ENCODE results near the gene TUBD1. TPM values are rescaled to one million over a fixed set of nuclear protein-coding genes. Genes with fewer than 3 reads are reported as not detected.
A peak's percentile ranks its signal among the peaks of the same experiment; 100 is the strongest.
"Not testable (repeated sequence)": the region's sequence is repeated elsewhere in the genome, so short reads cannot be mapped to it uniquely, and the experiment has no call there.

TUBD1 gene
- total RNA-seq, 1 experiment from 2014 or later: 16.1 TPM

DNA sequence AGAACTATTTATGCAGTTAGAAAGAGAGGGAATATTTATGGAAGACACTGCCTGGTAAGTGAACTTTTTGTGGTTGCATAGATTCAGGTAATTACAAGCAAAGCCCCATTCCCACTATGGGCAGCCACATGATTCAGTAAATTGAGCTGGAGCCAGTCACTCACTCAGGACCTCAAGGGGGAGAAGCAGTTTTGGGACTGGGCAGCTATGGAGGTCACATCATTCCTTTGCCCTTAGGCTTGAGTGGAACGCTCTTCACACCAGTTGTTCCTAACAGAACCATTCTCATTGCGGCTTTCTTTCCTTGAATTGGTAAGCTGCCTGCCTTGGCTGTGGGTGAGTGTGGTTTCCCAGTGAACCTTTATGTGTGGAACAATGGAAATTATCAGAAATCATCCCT lies 37.4 kb upstream of the TUBD1 start:
- DNase-seq (ENCODE audit: low spot score); H3K9me3 ChIP-seq (ENCODE audit: low read depth, low read length, poor library complexity, severe bottlenecking); H3K4me1 ChIP-seq (ENCODE audit: insufficient read depth, low read length, poor library complexity, severe bottlenecking); intact Hi-C loops (cut with micrococcal nuclease; ENCODE audit: unreplicated experiment); CTCF ChIA-PET; POLR2A ChIA-PET (ENCODE audit: low non-redundant PET); H3K27me3 ChIP-seq (replicated peaks; ENCODE audit: insufficient read depth, low read depth, low read length, poor library complexity); BruUV-seq (replicated peaks); H3K27ac ChIP-seq (ENCODE audit: low read depth, low read length, poor library complexity, severe bottlenecking); H3K4me3 ChIP-seq (ENCODE audit: low read depth, low read length, poor library complexity, severe bottlenecking): not testable (repeated sequence)
- peaks cover 35% of the 10 kb centered on the region for H3K36me3 ChIP-seq (ENCODE audit: insufficient read depth, low read length, poor library complexity, severe bottlenecking)

DNA sequence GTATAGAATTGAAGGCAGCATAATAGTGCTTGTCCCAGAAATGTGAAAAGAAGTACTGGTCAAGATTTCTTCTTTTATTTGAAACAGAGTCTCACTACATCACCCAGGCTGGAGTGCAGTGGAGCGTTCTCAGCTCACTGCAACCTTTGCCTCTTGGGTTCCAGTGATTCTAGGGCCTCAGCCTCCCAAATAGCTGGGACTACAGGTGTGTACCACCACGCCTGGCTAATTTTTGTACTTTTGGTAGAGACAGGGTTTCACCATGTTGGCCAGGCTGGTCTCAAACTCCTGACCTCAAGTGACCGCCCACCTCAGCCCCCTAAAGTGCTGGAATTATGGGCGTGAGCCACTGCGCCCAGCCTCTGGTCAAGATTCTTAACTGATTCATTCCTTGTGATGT lies 27.9 kb upstream of the TUBD1 start:
- H3K9me3 ChIP-seq (ENCODE audit: low read depth, low read length, poor library complexity, severe bottlenecking); BruUV-seq (replicated peaks); CTCF ChIA-PET; intact Hi-C loops (cut with micrococcal nuclease; ENCODE audit: unreplicated experiment); H3K27ac ChIP-seq (ENCODE audit: low read depth, low read length, poor library complexity, severe bottlenecking); DNase-seq (ENCODE audit: low spot score); H3K27me3 ChIP-seq (replicated peaks; ENCODE audit: insufficient read depth, low read depth, low read length, poor library complexity); H3K4me1 ChIP-seq (ENCODE audit: insufficient read depth, low read length, poor library complexity, severe bottlenecking); H3K4me3 ChIP-seq (ENCODE audit: low read depth, low read length, poor library complexity, severe bottlenecking): not testable (repeated sequence)
- POLR2A ChIA-PET (ENCODE audit: low non-redundant PET): interaction anchor here (0.6 kb wide), 1 partner anchor 28 kb away, joined by 3 read pairs; no protein-coding TSS in a partner anchor
- peaks cover 30% of the 10 kb centered on the region for H3K36me3 ChIP-seq (ENCODE audit: insufficient read depth, low read length, poor library complexity, severe bottlenecking)

DNA sequence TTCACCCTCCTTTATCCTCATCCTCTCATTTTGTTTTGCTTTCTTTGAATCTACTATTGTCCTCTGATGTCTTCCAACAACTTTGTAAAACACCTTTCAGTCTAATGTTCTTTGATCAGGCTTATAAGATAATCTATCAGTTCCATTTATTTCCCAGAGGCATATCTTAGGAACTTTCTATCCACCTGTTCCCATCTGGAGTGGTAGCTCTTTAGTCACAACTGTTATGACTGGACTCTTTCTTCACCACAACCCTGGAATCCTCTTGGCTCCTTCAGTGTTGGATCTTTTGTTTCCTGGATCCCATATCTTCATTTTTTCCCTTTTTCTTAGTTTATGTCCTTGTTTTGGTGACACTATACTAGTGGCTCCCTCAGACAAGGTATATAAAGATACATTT lies 23.7 kb upstream of the TUBD1 start:
- no peak for DNase-seq (ENCODE audit: low spot score)
- peaks cover 60% of the 10 kb centered on the region for H3K36me3 ChIP-seq (ENCODE audit: insufficient read depth, low read length, poor library complexity, severe bottlenecking)
- TF ChIP-seq, protein P1, sequence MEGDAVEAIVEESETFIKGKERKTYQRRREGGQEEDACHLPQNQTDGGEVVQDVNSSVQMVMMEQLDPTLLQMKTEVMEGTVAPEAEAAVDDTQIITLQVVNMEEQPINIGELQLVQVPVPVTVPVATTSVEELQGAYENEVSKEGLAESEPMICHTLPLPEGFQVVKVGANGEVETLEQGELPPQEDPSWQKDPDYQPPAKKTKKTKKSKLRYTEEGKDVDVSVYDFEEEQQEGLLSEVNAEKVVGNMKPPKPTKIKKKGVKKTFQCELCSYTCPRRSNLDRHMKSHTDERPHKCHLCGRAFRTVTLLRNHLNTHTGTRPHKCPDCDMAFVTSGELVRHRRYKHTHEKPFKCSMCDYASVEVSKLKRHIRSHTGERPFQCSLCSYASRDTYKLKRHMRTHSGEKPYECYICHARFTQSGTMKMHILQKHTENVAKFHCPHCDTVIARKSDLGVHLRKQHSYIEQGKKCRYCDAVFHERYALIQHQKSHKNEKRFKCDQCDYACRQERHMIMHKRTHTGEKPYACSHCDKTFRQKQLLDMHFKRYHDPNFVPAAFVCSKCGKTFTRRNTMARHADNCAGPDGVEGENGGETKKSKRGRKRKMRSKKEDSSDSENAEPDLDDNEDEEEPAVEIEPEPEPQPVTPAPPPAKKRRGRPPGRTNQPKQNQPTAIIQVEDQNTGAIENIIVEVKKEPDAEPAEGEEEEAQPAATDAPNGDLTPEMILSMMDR (conservative IDR thresholded peaks at IDR 0.05; ENCODE audit: low read depth, low read length): no peak
- TF ChIP-seq EZH2 (IDR thresholded peaks at IDR 0.05; ENCODE audit: borderline replicate concordance, low read depth, low read length, poor library complexity, severe bottlenecking): no peak
- no peak overlapping the region for H3K27ac ChIP-seq (ENCODE audit: low read depth, low read length, poor library complexity, severe bottlenecking)
- POLR2A ChIA-PET (ENCODE audit: low non-redundant PET): no interaction called here
- no peaks in the 10 kb centered on the region for H3K9me3 ChIP-seq (ENCODE audit: low read depth, low read length, poor library complexity, severe bottlenecking)
- no TSS peak for BruUV-seq (replicated peaks)
- H3K27me3 ChIP-seq (replicated peaks; ENCODE audit: insufficient read depth, low read depth, low read length, poor library complexity): no peaks in the 10 kb centered on the region
- CTCF ChIA-PET: no interaction called here
- H3K4me1 ChIP-seq (ENCODE audit: insufficient read depth, low read length, poor library complexity, severe bottlenecking): no peaks in the 10 kb centered on the region
- intact Hi-C loops (cut with micrococcal nuclease; ENCODE audit: unreplicated experiment): loop anchor here (10.0 kb wide), 1 partner anchor 118 kb away; no protein-coding TSS in a partner anchor
- H3K4me3 ChIP-seq (ENCODE audit: low read depth, low read length, poor library complexity, severe bottlenecking): no peak overlapping the region

DNA sequence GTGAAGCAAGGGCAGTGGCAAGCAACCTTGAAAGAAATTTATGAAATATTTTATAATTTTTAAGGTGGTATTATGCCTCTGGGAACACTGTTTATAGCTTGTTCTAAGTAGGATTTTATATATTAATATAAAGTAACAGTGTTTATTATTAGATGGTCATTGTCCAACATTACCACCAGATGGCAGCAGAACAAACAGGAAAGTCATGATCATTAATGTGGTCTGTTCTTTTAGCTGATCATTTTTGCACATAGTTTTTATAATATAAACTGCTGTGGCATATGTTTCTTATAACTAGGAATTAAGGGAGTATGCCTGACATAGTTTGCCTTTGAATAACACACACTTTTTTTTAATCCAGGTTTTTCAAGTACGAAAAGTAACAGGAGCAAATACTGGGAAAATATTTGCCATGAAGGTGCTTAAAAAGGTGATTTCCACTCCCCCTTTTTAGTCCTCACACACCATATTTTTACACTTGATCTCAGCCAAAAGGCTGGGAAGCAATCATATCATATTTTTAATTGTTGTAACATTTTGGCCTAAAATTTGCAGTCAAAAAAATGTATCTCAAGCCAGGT lies 21.6 kb upstream of the TUBD1 start:
- BruUV-seq (replicated peaks): no TSS peak
- peak; percentile 67 for DNase-seq (ENCODE audit: low spot score)
- peaks cover 56% of the 10 kb centered on the region for H3K36me3 ChIP-seq (ENCODE audit: insufficient read depth, low read length, poor library complexity, severe bottlenecking)
- ChIA-PET POLR2A (ENCODE audit: low non-redundant PET) (no interaction called here), CTCF (interaction anchor here (0.6 to 1.7 kb wide), 7 partner anchors 25 to 122 kb away, joined by 3 to 11 read pairs (median 4); partner anchors contain the start of gene RNFT1)
- no peaks in the 10 kb centered on the region for H3K4me1 ChIP-seq (ENCODE audit: insufficient read depth, low read length, poor library complexity, severe bottlenecking)
- H3K9me3 ChIP-seq (ENCODE audit: low read depth, low read length, poor library complexity, severe bottlenecking): no peaks in the 10 kb centered on the region
- intact Hi-C loops (cut with micrococcal nuclease; ENCODE audit: unreplicated experiment): loop anchor here (10.0 kb wide), 1 partner anchor 120 kb away; no protein-coding TSS in a partner anchor
- TF ChIP-seq, protein P1 (conservative IDR thresholded peaks at IDR 0.05; ENCODE audit: low read depth, low read length): peak; percentile 72
- TF ChIP-seq EZH2 (IDR thresholded peaks at IDR 0.05; ENCODE audit: borderline replicate concordance, low read depth, low read length, poor library complexity, severe bottlenecking): no peak
- no peak overlapping the region for H3K27ac ChIP-seq (ENCODE audit: low read depth, low read length, poor library complexity, severe bottlenecking)
- no peak overlapping the region for H3K4me3 ChIP-seq (ENCODE audit: low read depth, low read length, poor library complexity, severe bottlenecking)
- no peaks in the 10 kb centered on the region for H3K27me3 ChIP-seq (replicated peaks; ENCODE audit: insufficient read depth, low read depth, low read length, poor library complexity)

Measured in A673 (cell line).